Upper lobe of right lung (tissue), 1 donor: ENCODE results near the gene CPVL. TPM values are rescaled to one million over a fixed set of nuclear protein-coding genes. Genes with fewer than 3 reads are reported as not detected.

Source experiments
- ATAC-seq: fragments of 200-7000 bp; cut with Tn5 transposase; one replicate; pipeline ENCODE4 v1.9.1; 2020; ENCODE audit warnings: mild to moderate bottlenecking, moderate library complexity
- DNase-seq: peaks from one replicate; pipeline ENCODE4 v3.0.0-alpha.2; 2020
- H3K27ac ChIP-seq: fragments of 200-600 bp; one replicate; pipeline ENCODE4 v1.8.0; 2022
- H3K27me3 ChIP-seq: fragments of 200-600 bp; one replicate; pipeline ENCODE4 v1.8.0; 2022; ENCODE audit warnings: mild to moderate bottlenecking
- H3K36me3 ChIP-seq: fragments of 200-600 bp; one replicate; pipeline ENCODE4 v1.8.0; 2022
- H3K4me1 ChIP-seq: fragments of 200-600 bp; one replicate; pipeline ENCODE4 v1.8.0; 2022
- H3K4me3 ChIP-seq: fragments of 200-600 bp; one replicate; pipeline ENCODE4 v1.8.0; 2022; ENCODE audit warnings: mild to moderate bottlenecking
- H3K9me3 ChIP-seq: fragments of 200-600 bp; one replicate; pipeline ENCODE4 v1.8.0; 2022
- CTCF ChIP-seq: fragments of 200-600 bp; IDR thresholded peaks from one replicate; pipeline ENCODE4 v1.8.0; 2022; ENCODE audit warnings: antibody characterized with exemption
- intact Hi-C: fragments of 100-400 bp; cut with DNase I; formaldehyde crosslinking; loops from one replicate; pipeline ENCODE4 v1.11.0; 2022
- total RNA-seq: library from RNA; stranded (reverse); fragmentation: NEBNext Ultra II Directional; extraction: Animal tissue kit (Norgen Biotek cat#: 25700); gene quantifications from one replicate; pipeline ENCODE4 v1.2.1, GENCODE V29; 2021
- donor health status: DM: no; HTN: yes; CAD: no; lungs with severe emphysema.

CPVL gene
- total RNA-seq, 1 donor from 2014 or later = 31.9 TPM

- Histone ChIP-seq H3K4me1 (peaks cover 6% of the 10 kb centered on the region), H3K4me3 (no peak overlapping the region), H3K36me3 (no peaks in the 10 kb centered on the region), H3K9me3 (no peaks in the 10 kb centered on the region), H3K27ac (no peak overlapping the region), H3K27me3 (no peaks in the 10 kb centered on the region)
- ATAC-seq = no peak
- DNase-seq = no peak
- no peak for TF ChIP-seq CTCF
- intact Hi-C loops = no loop called here
Observed at GRCh38 chr7:29039821-29040578, 106.3 kb downstream of the CPVL start.

GRCh38 chr7:29038463-29038862 is 107.9 kb downstream of the CPVL start:
- ATAC-seq = peak; percentile 28
- Histone ChIP-seq H3K27ac (no peak overlapping the region), H3K4me3 (no peak overlapping the region), H3K4me1 (peaks cover 6% of the 10 kb centered on the region), H3K27me3 (no peaks in the 10 kb centered on the region), H3K9me3 (no peaks in the 10 kb centered on the region), H3K36me3 (no peaks in the 10 kb centered on the region)
- DNase-seq = no peak
- intact Hi-C loops = no loop called here
- TF ChIP-seq CTCF = no peak

GRCh38 chr7:29035044-29035740 is 111.1 kb downstream of the CPVL start:
- Histone ChIP-seq H3K27ac (no peak overlapping the region), H3K36me3 (no peaks in the 10 kb centered on the region), H3K9me3 (no peaks in the 10 kb centered on the region), H3K27me3 (no peaks in the 10 kb centered on the region), H3K4me3 (no peak overlapping the region), H3K4me1 (peaks cover 3% of the 10 kb centered on the region)
- DNase-seq (no peak), ATAC-seq (peak; percentile 24)
- TF ChIP-seq CTCF = no peak
- intact Hi-C loops = no loop called here

DNA sequence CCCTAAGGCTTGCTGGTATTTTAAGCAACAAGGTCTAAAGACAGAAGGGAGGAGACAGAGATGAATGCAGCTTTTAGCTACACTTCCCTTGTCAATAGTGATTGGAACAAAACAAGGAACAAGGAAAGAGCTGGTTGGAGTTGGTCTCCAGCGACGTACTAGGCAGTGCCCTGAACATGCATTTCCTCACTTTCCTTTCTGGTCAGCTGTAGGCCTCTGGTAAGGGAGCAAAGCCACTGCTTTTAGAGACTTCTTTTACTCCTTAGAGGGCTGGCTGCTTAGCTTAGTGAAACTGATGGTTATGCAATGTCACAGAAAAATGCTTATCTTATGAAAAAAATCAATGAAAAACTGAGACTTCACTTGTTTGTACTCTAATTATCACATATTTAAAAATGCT is 112.8 kb downstream of the CPVL start:
- no peak overlapping the region for H3K4me3 ChIP-seq
- no peaks in the 10 kb centered on the region for H3K36me3 ChIP-seq
- no peak overlapping the region for H3K27ac ChIP-seq
- H3K27me3 ChIP-seq = no peaks in the 10 kb centered on the region
- no peaks in the 10 kb centered on the region for H3K9me3 ChIP-seq
- H3K4me1 ChIP-seq = no peaks in the 10 kb centered on the region
- TF ChIP-seq CTCF = no peak
- intact Hi-C loops = no loop called here
- ATAC-seq (peak; percentile 43), DNase-seq (no peak)

DNA sequence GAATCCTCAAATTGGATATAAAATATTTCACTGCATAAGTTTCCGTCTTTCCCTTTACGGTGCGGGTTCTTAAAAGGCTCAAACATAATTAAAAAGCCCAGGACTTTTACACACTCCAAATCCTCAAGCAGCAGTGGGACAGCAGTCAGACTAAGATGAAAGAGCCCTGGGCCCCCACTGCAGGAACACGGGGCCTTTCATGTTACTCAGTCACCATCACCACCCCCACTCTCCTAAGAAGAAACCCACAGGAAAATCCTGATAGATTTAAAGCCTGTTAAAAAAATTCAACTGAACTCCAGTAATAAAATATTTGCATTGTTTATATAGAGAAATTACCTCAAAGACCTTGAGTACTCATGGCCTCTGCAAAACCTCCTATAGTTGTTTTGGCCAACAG is 114.2 kb downstream of the CPVL start:
- Histone ChIP-seq H3K4me3 (no peak overlapping the region), H3K27me3 (no peaks in the 10 kb centered on the region), H3K4me1 (no peaks in the 10 kb centered on the region), H3K9me3 (no peaks in the 10 kb centered on the region), H3K36me3 (no peaks in the 10 kb centered on the region), H3K27ac (no peak overlapping the region)
- DNase-seq (no peak), ATAC-seq (no peak)
- intact Hi-C loops = no loop called here
- no peak for TF ChIP-seq CTCF
